RWPE1 (cell line): ENCODE measurements around the gene PCBP3.
"Not testable (repeated sequence)": the region's sequence is repeated elsewhere in the genome, so short reads cannot be mapped to it uniquely, and the experiment has no call there.

Source experiments
- CTCF ChIA-PET: fragments of 350-600 bp; sonication (Branson Sonifier 250); formaldehyde crosslinking; extraction: SDS; loops from one replicate; lab custom pipeline; 2021; lab: Yijun Ruan, JAX
- POLR2A ChIA-PET: fragments of 400-600 bp; formaldehyde crosslinking; extraction: SDS; loops from one replicate; lab custom pipeline; 2020; ENCODE audit warnings: antibody characterized with exemption; ENCODE audit not compliant: low non-redundant PET; lab: Yijun Ruan, JAX
- DNase-seq: peaks from one replicate; pipeline ENCODE4 v3.0.0; 2012; ENCODE audit warnings: low spot score
- H3K27ac ChIP-seq: fragments of 450-650 bp; 2 replicates; pipeline ENCODE4 v1.5.1; 2017
- TF ChIP-seq, protein P1 (sequence below): fragments of 450-650 bp; conservative IDR thresholded peaks from 2 replicates; pipeline ENCODE4 v1.5.1; 2017; ENCODE audit warnings: low read depth, mild to moderate bottlenecking

Gene PCBP3

DNA sequence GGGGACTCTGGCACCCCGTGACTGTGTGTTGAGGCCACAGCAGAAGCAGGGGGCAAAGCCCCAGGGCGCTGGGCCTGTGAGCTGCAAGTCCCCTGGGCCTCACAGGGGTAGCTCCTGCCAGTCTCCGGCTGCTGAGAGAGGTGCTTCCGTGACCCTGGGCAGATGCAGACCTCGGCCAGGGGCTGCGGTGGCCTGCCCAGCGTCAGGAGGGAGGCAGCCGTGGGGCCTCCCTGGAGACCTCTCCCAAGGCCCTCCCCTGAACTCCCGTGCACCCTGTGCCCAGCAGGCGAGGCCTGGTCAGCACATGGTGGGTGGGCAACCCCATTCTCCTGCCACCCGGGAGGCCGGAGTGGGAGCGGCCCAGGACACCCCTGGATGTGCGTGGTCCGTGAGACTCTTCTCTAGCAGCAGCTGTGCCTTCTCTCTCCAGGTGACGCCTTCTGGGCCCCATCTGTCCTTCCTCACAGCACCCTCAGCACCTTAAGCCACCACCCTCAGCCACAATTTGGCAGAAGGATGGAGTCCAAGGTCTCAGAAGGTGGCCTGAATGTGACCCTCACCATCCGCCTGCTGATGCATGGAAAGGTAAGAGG is 252.3 kb downstream of the PCBP3 start:
- H3K27ac ChIP-seq: no peak overlapping the region
- ChIA-PET CTCF (interaction anchor here (0.6 kb wide), 1 partner anchor 75 kb away, joined by 4 read pairs; no protein-coding TSS in a partner anchor), POLR2A (no interaction called here)
- TF ChIP-seq, protein P1, sequence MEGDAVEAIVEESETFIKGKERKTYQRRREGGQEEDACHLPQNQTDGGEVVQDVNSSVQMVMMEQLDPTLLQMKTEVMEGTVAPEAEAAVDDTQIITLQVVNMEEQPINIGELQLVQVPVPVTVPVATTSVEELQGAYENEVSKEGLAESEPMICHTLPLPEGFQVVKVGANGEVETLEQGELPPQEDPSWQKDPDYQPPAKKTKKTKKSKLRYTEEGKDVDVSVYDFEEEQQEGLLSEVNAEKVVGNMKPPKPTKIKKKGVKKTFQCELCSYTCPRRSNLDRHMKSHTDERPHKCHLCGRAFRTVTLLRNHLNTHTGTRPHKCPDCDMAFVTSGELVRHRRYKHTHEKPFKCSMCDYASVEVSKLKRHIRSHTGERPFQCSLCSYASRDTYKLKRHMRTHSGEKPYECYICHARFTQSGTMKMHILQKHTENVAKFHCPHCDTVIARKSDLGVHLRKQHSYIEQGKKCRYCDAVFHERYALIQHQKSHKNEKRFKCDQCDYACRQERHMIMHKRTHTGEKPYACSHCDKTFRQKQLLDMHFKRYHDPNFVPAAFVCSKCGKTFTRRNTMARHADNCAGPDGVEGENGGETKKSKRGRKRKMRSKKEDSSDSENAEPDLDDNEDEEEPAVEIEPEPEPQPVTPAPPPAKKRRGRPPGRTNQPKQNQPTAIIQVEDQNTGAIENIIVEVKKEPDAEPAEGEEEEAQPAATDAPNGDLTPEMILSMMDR: no peak
- DNase-seq: no peak

DNA sequence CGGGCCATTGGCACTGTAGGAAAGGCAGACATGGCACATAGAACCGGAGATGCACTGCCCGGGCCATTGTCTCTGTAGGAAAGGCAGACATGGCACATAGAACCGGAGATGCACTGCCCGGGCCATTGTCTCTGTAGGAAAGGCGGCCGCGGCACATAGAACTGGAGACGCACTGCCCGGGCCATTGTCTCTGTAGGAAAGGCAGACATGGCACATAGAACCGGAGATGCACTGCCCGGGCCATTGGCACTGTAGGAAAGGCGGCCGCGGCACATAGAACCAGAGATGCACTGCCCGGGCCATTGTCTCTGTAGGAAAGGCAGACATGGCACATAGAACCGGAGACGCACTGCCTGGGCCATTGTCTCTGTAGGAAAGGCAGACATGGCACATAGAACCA is 252.9 kb downstream of the PCBP3 start:
- H3K27ac ChIP-seq, POLR2A ChIA-PET, DNase-seq, CTCF ChIA-PET: not testable (repeated sequence)

DNA sequence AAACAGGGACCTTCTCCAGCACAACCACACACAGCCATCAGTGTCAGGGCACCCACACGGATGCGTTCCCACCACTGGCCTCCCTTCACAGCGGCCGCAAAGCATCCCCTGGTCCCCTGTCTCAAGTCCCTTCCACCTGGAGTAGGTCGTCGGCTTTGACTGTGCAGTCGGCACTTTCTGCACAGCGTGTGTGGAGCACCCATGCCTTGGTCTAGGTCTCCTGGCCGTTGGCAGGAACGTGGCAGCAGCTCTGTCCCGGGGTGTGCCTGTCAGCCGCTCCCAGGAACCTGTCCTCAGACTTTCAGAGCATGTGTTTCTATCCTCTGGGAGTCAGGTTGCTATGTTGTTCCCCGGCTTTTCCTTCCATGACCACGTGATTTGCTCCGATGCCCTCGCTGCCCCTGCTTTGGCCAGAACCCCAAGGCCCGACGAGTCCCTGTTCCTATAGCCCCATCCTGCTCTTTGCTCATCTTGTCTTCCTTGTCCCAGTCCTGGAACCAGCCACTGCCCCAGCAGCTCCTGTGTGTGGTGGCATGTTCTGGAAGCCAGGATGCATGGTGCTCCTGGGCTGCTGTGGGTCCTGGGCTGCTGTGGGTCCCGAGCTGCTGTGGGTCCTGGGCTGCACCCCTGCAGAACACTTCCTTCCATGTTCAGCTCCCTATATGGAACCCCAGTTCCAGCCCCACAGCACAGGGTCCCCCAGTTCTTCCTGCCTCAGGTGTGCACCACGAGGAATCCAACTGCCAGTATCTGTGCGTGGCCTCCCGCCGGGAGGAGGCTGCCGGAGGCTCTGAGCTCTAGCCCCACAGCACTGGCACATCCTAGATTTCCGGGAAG is 253.9 kb downstream of the PCBP3 start:
- DNase-seq: no peak
- POLR2A ChIA-PET: no interaction called here
- CTCF ChIA-PET: interaction anchor here (0.6 to 0.7 kb wide), 2 partner anchors 17 to 255 kb away, joined by 4 read pairs; no protein-coding TSS in a partner anchor
- TF ChIP-seq, protein P1: no peak
- no peak overlapping the region for H3K27ac ChIP-seq

DNA sequence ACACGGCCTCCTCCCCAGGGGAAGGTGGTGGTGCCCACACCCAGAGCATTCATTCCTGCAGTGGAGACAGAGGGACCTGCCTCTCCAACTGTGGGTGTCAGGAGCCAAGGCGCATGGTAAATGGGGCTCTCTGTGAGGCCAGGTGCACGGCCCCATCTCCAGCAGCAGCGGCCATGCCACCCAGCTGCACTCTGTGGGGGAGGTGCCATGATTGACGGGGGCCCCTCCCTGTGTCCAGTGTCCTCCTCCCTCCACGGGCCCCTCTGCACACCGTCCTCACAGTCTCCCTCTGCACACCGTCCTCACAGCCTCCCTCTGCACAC is 254.5 kb downstream of the PCBP3 start:
- TF ChIP-seq, protein P1: no peak
- DNase-seq: no peak
- ChIA-PET POLR2A (no interaction called here), CTCF (no interaction called here)
- no peak overlapping the region for H3K27ac ChIP-seq

DNA sequence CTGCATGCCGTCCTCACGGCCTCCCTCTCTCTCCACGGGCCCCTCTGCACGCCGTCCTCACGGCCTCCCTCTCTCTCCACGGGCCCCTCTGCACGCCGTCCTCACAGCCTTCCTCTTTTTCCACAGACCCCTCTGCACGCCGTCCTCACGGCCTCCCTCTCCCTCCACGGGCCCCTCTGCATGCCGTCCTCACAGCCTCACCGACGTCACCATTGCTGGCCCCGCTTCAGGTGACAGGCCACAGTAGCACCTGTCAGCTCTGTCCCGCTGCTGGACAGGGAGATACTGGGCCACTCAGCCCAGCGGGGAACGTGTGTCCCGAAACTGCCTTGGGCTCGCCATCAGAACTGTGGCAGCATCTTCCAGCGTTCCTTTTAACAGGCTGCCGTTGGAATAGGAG is 255.3 kb downstream of the PCBP3 start:
- ChIA-PET CTCF (no interaction called here), POLR2A (no interaction called here)
- TF ChIP-seq, protein P1: no peak
- DNase-seq: no peak
- H3K27ac ChIP-seq: no peak overlapping the region

DNA sequence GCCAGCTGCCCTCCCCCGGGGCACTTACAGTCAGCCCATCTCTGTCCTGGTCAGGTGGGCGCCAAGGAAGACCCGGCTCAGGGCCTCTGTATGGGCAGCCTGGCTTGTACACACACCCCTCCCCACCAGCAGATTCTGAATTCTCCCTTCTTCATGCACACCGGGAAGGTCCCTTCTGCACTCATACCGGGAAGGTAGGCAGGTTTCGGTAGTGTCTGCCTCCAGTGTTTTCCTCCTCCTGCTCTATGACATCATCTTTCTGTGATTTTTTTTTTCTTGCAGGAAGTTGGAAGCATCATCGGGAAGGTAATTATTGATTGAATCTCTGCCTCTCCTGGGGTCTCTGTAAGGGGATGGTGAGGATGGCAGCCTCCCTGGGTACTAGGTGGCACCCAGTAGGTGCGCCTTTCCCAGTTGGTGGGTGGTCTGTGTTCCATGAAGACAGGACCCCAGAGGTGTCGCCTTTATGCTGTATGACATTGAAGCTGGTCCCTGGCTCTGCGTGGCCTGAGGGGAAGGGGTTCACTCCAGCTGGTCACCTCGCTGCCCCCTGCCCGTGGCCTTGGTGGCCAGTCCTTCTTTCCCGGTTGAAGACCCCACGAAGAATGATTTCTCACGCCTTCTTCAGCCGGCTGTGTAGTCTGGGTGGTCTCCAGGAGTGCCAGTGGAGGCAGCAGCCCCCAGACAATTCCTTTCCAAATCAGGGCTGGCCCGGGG is 255.9 kb downstream of the PCBP3 start:
- TF ChIP-seq, protein P1: no peak
- H3K27ac ChIP-seq: no peak overlapping the region
- CTCF ChIA-PET: no interaction called here
- POLR2A ChIA-PET: no interaction called here
- no peak for DNase-seq
